GM19455 (cell line): ENCODE data around the gene DIDO1.
"Not testable (repeated sequence)": the region's sequence is repeated elsewhere in the genome, so short reads cannot be mapped to it uniquely, and the experiment has no call there.

ENCODE experiments used
- ATAC-seq: cut with Tn5 transposase; IDR thresholded peaks from one replicate; pipeline ENCODE4 v1.9.1; 2021; ENCODE audit not compliant: unreplicated experiment

DIDO1 gene

DNA sequence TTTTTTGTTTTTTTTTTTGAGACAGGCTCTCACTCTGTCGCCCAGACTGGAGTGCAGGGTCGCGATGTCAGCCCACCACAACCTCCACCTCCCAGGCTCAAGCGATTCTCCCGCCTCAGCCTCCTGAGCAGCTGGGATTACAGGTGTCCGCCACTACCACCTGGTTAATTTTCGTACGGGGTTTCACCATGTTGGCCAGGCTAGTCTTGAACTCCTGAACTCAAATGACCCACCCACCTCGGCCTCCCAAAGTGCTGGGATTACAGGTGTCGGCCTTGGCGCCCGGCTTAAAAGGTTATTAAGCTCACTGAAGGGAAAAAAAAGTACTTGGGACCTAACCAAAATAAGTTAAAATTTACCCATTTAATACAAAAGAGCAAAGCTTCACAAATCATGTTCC, 66.6 kb downstream of the DIDO1 start:
- ATAC-seq: no peak

DNA sequence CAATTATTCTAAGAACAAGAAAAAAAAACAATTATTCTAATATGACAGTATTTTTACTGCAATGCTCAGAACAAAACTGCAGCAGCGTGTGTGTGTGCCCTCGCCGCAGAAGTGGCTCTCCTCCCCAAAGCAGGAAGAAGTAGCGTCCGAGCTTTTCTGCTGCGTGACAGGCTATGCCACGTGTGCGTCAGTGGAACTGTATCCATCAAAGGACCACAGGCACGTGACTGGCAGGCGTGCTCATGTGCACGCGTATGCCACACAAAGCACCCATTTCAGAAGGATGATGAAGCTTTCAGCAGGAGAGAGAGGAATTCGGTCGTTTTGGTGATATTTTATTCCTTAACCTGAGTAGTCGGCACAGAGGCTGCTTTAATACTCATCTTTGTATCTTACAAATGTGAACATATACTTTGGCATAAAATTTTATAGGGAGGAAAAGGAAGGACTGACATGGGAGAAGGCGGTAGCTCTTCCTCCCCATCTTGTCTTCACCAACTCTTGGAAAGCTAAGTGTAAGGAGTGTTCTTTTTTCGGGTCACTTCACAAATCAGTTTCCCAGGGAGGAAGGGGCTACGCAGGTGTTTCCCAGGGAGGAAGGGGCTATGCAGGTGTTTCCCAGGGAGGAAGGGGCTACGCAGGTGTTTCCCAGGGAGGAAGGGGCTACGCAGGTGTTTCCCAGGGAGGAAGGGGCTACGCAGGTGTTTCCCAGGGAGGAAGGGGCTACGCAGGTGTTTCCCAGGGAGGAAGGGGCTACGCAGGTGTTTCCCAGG, 68.1 kb downstream of the DIDO1 start:
- no peak for ATAC-seq

DNA sequence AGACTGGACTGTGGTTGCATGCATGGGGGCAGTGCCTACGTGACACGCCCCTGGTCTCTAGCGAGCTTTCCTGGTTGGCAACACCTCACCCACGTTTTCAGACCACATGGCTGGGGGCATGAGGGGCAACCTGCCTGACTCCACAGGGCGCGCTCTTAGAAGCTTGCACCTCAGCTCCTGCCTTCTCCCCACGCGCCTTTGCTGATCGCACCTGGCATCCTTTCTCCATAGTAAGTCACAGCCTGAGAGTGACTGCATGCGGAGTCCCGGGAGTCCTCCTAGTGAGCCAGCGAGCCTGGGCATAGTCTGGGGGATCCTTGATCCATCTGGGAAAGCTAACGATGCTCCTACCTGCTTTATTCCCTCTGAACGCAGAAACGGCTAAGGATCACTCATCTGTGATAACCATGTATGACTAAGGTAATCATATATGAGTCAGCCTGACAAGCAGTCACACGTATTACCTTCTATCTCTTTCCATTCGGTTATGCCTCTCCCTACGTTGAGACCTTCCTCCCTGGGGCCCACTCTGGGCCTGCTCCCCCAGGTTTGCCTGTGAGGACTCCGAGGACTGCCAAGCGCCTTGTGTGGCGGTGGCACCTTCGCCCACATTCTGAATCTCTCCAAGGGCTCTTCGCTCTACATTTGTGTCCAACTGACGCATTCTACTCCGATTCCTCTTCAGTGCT, 69.2 kb downstream of the DIDO1 start:
- ATAC-seq: no peak

DNA sequence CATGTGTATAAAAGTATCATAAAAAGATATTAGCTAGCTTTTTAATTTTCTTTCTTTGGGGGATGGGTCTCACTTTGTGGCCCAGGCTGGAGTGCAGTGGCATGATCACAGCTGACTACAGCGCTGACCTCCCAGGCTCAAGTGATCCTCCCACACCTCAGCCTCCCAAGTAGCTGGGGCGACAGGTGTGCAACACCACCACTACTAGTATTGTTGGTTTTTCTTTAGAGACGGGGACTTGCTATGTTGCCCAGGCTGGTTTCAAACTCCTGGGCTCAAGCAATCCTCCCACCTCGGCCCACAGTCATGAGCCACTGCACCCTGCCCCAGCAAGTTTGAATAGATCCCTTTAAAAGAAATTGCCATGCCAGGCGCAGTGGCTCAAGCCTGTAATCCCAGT, 71.2 kb downstream of the DIDO1 start:
- ATAC-seq: no peak

DNA sequence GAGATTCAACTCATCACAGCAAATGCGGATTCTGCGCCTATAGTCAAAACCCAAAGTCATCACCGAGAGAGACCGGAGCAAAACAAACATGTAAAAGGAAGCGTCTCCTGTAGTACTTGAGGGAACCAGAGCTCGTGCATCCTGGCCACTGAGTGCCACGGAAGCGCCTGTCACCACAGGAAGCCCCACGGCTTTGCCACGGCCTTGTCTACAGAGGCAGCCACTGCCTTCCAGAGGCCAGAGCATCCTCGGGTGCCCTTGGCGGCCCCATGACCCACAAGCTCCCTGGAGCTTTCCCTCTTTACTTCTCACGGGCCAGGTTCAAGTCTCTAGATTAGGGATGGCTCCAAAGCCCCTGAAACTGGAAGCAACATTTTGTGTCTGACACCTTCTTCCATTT, 72.2 kb downstream of the DIDO1 start:
- ATAC-seq: no peak

DNA sequence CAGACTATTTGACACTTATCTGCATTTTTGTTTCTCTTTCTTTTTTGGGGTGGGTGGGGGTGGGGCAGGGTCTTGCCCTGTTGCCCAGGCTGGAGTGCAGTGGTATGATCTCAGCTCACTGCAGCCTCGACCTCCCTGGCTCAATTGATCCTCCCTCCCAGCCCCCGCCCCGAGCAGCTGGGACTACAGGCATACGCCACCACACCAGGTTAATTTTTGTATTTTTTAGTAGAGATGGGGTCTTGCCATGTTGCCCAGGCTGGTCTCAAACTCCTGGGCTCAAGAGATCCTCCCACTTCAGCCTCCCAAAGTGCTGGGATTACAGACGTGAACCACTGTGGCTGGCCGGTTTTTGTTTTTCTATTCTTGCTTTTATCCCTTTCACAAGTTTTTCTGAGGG, 73.0 kb downstream of the DIDO1 start:
- not testable (repeated sequence) for ATAC-seq

DNA sequence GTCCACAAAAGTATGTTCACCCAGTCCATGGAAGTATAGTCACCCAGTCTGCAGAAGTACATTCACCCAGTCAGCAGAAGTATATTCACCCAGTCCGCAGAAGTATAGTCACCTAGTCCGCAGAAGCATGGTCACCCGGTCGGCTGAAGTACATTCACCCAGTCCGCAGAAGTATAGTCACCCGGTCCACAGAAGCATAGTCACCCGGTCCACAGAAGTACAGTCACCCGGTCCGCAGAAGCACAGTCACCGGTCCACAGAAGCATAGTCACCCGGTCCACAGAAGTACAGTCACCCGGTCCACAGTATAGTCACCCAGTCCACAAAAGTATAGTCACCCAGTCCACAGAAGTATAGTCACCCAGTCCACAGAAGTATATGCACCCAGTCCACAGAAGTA, 73.5 kb downstream of the DIDO1 start:
- no peak for ATAC-seq

DNA sequence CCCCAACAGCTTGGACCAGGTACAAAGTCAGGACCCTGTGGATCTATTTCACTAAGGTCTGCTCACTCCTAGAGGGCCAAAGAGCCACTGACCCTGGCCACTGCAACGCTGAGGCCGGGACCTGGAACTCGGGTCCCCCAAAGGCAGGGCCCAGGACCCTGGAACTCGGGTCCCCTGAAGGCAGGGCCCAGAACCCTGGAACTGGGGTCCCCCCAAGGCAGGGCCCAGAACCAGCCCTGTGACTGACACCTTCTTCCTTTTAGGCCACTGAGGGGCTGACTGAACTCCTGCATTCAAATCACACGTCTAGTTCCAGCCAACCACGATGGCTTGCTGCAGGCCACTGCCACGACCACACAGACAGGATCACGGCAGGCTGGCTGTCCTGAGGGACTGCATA, 74.1 kb downstream of the DIDO1 start:
- no peak for ATAC-seq

DNA sequence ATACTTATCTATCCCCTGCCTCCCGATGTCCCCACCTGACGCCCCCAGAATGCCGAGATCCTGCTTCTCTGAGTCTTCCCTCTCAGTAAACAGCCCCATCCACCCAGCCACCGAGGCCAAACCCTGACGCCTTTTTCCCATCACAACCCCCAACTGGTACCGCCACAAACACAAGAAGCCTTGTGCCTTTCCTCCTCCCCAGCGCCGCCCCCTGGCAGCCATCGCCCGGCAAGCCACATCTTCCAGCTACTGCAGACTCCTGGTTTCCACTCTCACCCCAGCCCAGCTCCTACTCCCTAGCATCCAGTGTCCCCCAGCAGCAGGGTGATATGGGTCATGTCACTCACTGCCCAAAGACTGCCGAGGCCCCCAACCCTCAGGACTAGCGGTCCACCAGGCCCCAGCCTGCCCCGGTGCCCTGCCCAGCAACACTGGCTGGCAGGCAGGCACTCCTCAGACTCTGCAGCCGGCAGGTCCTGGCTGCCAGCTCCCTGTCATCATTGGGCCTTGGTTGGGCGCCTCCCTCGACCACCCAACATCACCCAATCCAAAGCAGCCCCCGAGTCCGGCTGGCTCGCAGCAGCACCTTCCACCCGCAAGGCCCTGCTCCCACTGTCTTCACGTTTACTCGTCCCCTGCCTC, 75.9 kb downstream of the DIDO1 start:
- no peak for ATAC-seq

DNA sequence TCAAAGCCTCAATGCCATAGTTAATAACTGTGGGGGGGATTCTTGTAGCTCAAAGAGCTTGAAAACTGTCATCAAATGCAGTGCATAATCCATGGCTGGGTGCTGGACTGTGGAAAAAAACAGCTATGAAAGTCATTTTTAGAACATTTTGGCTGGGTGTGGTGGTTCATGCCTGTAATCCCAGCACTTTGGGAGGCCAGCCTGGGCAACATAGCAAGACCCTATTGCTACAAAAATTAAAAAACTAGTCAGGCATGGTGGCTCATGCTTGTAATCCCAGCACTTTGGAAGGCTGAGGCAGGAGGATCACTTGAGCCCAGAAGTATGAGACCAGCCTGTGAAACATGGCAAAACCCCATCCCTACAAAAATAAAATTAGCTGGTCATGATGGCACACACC, 76.9 kb downstream of the DIDO1 start:
- ATAC-seq: no peak

DNA sequence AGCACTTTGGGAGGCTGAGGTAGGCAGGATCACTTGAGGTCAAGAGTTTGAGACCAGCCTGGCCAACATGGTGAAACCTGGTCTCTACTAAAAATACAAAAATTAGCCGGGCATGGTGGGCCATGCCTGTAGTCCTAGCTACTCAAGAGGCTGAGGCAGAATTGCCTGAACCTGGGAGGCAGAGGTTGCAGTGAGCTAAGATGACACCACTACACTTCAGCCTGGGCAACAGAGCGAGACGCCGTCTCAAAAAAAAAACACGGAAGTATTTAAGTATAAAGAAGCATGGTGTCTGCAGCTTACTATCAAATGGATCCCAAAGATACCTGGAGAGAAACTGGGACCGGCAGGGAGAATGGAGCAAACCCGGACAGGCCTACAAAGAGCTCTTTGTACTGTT, 77.4 kb downstream of the DIDO1 start:
- not testable (repeated sequence) for ATAC-seq

DNA sequence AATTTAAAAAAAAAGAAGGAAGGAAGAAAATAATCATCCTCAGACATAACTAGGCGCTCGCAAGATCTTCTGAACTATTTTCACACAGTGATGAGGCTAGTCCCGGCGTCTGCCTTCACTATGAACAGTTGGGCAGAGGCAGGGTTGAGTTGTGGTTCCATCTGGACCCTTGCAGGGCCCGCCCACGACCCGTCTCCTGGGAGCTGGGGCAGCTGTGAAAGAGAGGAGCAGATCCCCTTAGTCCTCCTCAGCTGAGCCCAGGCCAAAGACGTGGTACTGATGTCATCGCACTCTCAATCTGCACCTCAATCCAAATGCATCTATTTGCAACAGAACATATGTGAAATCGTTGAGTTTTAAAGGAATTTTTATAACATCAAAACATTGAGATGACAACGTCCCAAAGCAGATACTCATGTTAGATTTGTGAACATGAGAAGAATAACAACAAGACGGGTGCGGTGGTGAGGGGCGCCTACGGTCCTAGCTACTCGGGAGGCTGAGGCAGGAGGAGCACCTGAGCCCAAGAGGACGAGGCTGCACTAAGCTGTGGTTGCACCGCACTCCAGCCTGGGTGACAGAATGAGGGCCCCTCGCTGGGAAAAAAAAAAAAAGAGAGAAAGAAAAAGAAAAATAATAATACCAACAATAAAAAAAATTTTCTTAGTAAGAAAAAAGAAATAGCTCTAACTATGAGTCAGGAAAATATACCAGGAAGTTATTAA, 80.0 kb downstream of the DIDO1 start:
- ATAC-seq: no peak

DNA sequence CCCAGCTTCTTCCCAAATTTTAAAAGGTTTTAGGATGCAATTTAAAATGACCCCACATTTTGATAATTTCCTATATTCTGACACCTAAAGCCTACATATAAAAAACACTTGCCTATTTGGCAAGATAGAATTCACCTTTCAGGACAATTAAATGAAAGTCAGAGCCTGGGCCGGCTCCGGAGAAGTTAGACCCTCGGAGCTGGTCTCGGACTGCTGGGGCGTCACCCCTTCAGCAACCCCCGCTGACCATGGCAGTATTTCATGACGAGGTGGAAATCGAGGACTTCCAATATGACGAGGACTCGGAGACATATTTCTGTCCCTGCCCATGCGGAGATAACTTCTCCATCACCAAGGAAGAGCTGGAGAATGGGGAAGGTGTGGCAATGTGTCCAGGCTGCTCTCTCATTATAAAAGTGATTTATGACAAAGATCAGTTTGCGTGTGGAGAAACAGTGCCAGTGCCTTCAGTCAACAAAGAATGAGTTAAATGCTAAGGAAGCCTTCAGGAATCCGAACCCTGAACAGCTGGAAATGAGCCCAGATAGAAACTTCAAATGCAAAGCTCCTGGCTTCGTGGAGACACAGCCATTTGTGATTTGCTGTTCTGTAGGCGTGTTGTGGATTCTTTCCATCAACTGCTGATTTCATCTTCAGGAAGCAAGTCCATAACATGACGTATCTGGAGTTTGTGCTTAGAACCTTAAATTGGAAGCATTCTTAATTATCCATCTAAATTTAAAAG, 80.7 kb downstream of the DIDO1 start:
- ATAC-seq: no peak

DNA sequence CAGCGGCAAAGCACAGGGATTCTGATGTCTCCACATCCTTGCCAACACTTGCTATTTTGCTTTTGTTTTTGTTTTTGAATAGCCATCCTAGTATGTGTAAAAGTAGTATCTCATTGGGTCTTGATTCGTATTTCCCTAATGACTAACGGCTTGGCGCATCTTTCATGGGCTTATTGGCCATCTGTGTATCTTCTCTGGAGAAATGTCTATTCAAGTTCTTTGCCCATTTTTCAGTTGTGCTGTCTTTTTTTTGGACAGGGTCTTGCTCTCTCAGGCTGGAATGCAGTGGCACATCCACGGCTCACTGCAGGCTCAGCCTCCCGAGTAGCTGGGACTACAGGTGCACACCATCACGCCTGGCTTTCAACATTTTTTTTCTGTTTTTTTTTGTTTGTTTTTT, 82.1 kb downstream of the DIDO1 start:
- ATAC-seq: no peak

DNA sequence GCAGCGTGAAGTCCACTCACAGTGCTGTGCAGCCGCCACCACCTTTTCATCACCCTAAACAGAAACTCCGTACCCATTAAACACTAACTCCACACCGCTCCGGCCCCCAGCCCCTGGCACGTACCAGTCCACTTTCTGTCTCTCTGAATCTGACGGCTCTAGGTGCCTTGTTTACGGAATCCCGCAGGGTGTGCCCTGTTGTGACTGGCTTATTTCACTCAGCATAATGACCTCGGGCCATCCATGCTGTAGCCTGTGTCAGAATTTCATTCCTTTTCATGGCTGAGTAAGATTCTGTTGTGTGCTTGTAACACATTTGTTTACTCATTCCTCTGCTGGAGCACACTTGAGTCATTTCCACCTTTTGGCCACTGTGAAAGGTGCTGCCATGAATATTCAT, 82.6 kb downstream of the DIDO1 start:
- no peak for ATAC-seq

DNA sequence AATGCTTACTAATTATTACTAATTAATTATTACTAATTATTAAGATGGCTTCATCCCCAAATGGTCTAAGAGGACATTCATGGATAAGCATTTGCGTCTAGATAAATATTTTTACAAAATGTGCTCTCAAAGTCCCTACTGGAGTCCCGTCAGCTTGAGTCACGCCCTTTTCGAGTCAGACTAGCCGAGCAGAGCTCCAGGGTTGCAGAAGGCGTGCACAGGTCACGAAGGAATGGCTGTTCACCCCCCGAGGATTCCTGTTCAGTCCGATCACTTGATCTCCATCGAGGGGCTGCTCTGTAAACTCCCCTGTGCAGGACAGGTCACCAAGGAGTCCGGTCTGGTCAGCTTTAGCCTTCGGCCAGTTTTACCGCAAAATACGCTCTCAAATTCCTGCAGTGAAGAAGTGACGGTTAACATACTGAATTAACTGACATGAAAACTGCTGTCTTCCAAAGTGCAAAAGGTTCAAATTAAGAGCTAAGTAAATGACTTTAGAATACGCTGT, 84.5 kb downstream of the DIDO1 start:
- no peak for ATAC-seq

DNA sequence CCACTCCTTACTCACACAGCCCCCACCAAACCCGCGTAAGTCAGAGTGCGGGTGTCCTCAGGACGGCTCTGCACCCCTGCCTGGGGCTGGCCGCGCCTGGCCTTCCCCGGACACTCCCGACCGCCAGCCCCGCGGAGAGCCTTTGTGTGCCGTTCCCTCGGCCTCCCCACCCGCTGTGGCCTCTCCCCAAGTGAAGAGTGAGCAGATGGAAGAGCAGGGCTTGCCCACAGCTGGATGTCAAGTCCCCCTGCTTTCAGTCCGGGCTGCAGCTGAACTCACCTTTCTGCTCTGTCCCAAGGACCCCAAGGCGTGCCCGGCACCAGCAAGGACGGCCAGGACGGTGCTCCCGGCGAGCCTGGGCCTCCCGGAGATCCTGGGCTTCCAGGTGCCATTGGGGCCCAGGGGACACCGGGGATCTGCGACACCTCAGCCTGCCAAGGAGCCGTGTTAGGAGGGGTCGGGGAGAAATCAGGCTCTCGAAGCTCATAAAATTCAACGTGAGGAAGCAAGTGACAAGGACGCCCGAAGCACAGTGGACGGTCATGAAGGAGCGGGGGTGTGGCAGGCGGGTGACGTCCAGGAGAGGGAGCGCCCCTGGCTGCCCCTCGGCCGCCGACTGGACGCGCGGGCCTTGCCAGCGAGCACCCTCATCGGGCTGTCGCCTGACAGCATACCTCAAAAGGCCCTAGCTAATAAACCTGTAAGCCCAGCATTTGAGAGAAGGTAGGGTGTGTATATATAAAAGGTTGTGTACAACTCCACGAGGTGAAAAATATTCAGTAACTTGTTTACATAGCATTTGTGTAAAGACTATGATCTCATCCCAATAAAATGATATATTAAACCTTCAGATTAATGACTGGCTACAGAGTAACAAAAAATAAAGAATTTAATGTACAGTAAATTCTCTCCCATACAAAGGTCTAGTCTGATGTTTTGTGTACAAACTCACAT, 85.8 kb downstream of the DIDO1 start:
- ATAC-seq: no peak

DNA sequence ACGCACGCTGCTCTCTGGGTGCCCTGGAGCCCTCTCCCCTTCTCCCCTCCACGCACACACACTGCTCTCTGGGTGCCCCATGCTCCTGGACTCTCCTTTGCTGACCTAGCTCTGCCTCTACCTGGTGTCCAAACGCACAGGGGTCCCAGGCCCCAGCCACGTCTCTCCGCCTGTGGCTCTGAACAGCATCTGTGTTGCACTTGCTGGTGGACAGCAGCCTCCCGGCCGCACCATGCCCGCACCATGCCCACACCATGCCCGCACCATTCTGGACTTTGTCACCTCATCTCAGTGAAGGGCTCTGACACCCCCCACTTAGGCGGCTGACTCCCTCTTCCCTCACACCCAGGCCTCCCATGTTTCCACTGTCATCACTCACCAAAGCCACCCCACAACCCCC, 86.5 kb downstream of the DIDO1 start:
- ATAC-seq: no peak

DNA sequence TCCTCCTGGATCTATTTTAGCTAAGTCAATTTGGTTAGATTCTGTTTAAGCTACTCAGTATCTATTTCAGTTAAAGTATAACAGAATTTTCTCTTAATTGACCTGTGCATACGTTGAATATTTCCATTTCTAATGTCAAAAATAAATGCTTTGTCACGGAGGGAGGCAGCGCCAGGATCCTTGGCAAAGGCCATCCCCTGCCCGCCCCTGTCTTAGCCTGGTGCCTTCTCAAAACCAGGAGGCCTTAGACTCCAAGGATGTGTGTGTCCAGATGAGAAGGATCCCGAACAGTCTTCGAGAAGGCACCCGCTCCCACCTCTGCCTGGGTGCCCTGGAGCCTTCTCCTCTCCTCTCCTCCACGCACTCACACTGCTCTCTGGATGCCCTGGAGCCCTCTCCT, 87.0 kb downstream of the DIDO1 start:
- ATAC-seq: no peak
